Skin epidermis (tissue), 12 donors: ENCODE results near the gene TNFSF13.
"Not testable (repeated sequence)": the region's sequence is repeated elsewhere in the genome, so short reads cannot be mapped to it uniquely, and the experiment has no call there.

ENCODE experiments used
- H3K27ac ChIP-seq, 21 experiments: fragments of 200-600 bp; sonication (generic) in 11 of 21; one replicate each; pipeline ENCODE4 v1.5.0; 2020; ENCODE audit warnings: mild to moderate bottlenecking in 3 of 21, inconsistent platforms in 2 of 21, moderate library complexity in 2 of 21
- H3K4me3 ChIP-seq, 7 experiments: fragments of 200-600 bp; sonication (generic) in 2 of 7; one replicate each; pipeline ENCODE4 v1.5.0; 2020; ENCODE audit warnings: inconsistent platforms in 2 of 7, mild to moderate bottlenecking in 2 of 7, moderate library complexity in 1 of 7

Gene TNFSF13

DNA sequence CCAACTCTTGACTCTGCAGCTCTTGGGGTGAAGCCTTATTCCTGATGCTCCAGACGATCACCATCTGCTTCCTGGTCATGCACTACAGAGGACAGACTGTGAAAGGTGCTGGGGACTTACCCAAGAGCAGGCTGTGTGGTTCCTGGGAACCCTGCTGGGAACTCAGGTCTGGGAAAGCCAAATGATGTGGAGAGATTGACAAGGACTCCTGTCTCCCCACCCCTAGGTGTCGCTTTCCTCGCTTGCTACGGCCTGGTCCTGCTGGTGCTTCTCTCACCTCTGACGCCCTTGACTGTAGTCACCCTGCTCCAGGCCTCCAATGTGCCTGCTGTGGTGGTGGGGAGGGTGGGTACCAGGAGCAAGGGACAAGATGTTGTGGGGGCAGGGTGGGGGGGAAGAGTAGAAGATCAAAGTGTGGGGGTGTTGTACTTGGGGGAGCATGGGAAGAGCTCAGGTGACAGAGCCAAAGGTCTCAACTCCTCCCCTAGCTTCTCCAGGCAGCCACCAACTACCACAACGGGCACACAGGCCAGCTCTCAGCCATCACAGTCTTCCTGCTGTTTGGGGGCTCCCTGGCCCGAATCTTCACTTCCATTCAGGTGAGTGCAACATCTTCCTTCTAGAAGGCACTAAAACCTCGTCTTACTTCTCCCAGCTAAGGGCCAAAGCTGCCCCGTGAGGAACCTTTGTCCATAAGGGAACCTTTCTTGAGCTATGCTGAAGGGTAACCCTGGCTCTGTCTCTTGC, 28.3 kb downstream of the TNFSF13 start:
- Histone ChIP-seq H3K4me3 (peak overlapping the region in 2 of 7 experiments; percentile 50 to 60), H3K27ac (peak overlapping the region in 18 of 21 experiments; percentile 26 to 92 (median 83))

DNA sequence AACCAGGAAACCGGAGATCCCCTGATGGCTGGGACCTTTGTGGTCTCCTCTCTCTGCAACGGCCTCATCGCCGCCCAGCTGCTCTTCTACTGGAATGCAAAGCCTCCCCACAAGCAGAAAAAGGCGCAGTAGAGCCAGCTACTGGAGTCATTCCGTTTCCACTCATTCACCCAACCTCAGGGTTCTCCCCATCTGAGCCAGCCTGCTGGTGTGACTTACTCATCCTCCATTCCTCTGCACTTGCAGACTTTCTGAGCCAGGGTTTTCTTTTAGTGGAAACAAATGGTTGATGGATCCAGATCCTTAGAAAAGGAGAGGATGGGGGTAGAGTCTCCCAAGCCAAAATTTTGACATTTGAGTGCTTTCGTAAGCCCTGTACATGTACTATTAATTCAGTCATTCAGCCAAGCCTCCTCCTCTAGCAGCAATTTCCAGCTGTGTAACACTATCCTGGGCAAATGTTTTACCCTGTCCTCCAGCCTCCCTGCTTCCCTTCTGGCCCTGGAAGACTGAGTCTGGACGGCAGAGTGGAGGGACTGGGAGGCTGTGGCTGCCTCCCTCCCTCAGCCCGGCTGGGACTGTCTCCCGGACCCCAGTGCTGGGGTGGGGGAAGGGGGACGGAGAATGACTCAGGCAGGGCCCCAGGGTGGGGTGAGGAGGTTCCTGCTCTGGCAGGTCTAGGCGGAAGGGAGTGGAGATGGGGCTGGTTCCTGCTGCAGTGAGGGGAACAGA, 29.0 kb downstream of the TNFSF13 start:
- H3K27ac ChIP-seq, result peak overlapping the region in 20 of 21 experiments; percentile 28 to 92 (median 84)
- peak overlapping the region in 6 of 7 experiments; percentile 30 to 60 (median 48) for H3K4me3 ChIP-seq

DNA sequence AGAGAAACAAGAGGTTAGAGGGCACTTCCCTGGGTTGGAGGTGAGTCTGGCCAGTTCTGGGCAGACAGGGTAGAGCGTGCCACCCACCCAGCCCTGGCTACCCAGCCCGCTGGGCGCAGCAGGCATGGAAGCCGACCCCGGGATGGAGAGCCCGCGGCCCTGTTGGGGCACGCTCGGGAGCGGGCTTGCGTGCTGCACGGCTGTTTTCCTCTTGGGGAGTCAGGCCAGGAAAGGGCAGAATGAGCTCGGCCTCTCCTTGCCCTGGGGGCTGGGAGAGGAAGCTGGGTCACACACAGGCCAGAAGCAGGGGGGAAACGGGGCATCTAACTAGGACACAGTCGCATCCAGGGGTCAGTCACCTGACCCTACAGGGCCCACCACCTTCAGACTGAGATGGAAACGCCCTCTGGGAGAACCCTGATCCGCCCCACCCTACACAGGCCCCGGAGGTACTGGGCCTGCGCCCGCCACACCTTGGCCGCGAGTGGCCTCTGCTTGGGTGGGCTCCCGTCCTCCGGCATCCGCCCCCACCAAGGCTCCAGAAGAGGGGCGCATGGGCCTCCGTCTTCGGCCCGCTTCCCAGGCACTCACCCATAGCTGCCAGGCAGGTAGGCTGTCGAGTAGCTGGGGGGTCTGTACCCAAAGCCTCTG, 30.1 kb downstream of the TNFSF13 start:
- peak overlapping the region; percentile 28 to 92 (median 83) for H3K27ac ChIP-seq
- H3K4me3 ChIP-seq, result peak overlapping the region; percentile 30 to 60 (median 47)

DNA sequence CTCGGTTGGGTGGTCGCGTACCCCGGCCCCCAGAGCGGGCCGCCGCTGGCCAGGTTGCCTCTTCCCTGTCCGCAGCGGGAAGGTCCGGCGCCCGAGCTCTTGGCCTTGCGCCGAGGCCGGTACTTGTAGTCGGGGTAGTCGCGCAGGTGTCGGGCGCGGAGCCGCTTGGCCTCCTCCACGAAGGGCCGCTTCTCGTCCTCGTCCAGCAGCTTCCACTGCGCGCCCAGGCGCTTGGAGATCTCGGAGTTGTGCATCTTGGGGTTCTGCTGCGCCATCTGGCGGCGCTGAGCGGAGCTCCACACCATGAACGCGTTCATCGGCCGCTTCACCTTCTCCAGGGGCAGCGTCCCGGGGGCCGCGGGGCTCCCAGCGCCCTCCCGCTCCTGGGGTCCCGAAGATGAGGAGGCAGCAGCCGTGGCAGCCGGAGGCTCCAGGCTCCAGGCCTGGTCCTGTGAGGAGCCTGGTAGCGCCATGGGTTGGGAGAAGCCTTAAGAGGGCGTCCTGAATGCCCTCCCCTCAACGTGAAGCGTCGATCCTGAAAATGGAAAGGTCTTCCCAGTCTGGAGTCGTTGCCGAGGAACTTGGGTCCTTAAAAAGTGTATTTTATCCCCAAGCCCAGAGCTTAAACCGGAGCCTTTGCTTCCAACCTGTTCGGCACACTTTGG, 30.8 kb downstream of the TNFSF13 start:
- H3K4me3 ChIP-seq, result peak overlapping the region; percentile 30 to 60 (median 47)
- peak overlapping the region; percentile 28 to 92 (median 83) for H3K27ac ChIP-seq

DNA sequence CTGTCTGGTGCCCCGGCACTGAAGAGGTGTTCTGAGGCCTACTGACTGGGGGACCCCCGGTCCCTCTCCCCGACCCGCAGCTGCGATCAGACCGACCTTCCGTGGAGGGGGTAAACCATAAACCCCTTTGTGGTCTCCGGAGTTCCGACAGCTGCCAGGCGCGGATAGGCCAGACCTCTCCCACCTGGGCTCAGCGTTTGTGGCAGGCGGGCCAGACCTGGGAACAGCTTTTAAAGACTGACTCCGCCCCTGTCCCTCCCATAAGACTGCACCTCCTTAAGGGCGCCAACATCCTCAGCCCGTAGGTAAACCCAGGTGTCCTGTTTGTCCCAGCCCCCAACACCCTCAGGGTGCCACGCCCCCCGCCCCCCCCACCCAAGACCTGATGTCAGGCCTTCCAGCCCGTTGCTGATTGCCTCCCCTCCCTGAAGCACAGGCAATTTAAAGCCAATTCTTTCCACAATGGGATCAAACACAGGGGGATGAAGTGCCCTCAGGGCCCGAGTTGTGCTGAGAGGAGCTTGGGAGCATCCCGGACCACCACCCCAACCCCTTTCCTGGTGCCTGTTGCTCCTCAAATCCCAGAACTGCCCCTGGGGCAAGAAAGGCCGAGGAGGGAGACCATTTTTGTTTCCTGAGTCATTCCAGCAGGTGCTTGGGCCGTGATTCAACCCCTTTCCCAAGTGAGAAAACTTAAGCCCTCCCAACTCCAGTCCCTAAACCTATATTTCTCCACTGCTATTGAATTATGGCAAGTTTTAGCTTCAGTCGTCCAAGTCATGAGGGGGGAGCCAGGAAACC, 31.5 kb downstream of the TNFSF13 start, which contains the start of gene SOX15:
Gene SOX15 (minus strand): TSS at position 204 of the 801 bp plus-strand sequence. CDS start 418 bp downstream, outside the sequence.
- peak within 1 kb of the TSS; percentile 30 to 60 (median 47) for H3K4me3 ChIP-seq
- peak within 1 kb of the TSS; percentile 36 to 92 (median 83) for H3K27ac ChIP-seq

DNA sequence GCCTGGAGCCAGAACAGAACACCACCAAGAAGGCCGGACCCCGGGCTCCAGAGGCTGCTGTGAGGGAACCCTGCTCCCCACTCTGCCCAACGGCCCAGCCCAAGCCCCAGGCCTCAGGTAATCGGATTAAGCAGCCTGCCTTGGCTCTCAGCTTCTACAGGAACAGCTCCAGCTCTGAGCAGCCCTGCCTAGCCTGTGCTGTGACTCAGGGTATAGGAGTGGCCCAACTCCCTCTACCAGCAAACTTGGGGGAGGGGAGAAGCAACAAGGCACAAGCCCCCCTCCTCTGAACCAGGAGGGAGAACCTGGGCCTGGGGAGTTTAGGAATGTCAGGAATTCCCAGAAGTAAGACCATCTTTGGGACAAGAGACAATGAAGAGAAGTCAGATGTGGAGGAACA, 32.2 kb downstream of the TNFSF13 start:
- no peak overlapping the region for H3K4me3 ChIP-seq
- peak overlapping the region in 15 of 21 experiments; percentile 13 to 89 (median 80) for H3K27ac ChIP-seq

DNA sequence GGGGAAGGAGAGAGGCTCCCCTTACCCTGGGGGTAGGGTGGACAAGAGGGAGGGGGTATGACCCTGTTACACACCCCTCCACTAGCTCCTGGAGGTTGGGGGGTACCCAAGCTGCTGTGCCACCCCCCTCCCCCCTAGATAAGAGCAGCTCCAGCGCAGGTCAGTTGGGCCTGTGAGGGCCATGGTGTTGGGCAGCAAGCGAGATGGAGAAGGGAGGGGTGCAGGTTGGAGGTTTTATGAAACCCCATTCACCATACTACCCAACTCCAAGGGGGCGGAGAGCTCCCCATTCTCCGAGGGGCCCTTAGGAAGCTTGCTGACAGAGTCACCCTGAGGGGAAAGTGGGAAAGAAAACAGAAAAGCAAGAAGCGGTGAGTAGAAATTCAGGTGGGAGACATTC, 33.0 kb downstream of the TNFSF13 start:
- Histone ChIP-seq H3K27ac (peak overlapping the region in 10 of 21 experiments; percentile 3 to 89 (median 83)), H3K4me3 (no peak overlapping the region)

DNA sequence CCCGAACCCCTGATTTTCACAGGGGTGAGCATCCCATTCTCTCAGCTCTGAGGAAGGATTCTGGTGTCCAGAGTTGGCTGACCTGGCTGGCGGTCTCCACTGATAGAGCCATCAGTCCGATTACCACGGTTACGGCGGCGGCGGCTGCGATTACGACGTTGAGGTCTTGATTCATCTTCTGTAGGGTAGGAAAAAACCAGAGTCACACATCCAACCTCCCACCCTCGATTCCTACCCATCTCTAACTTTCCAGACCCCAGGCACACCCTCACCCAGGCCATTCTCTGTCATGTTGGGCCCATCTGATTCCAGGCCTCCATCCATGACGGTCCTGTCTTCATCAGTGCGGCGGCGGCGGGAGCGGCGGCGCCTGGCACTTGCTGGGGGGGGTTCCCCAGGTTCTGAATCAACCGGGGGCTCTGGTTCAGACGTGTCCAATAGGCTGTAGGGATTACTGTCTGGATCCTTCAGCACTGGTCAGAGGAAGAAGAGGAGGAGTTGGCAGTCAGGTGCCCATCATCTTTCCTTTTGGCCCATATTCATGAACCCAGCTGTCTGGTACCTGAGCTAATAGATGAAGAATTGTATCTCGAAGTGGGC, 34.0 kb downstream of the TNFSF13 start:
- no peak overlapping the region for H3K27ac ChIP-seq
- H3K4me3 ChIP-seq, result no peak overlapping the region

DNA sequence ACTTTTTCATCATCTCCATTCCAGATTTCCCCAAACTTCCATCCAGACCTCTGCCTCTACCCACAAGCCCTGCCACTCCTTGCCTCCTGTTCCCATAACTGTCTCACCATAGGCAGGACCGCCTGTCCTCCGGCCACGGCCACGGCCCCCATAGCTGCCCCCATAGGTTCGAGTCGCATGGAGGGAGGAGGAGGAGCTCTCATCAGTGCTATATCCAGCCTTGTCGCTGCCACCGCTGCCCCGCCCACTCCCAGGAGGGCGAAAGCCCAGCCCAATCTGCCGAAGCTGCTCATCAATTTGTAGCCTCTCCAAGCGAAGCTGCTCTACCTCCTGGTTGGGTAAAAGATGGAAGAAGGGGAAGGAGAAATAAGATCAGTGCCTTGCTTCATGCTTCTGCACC, 34.7 kb downstream of the TNFSF13 start:
- Histone ChIP-seq H3K4me3 (no peak overlapping the region), H3K27ac (no peak overlapping the region)

DNA sequence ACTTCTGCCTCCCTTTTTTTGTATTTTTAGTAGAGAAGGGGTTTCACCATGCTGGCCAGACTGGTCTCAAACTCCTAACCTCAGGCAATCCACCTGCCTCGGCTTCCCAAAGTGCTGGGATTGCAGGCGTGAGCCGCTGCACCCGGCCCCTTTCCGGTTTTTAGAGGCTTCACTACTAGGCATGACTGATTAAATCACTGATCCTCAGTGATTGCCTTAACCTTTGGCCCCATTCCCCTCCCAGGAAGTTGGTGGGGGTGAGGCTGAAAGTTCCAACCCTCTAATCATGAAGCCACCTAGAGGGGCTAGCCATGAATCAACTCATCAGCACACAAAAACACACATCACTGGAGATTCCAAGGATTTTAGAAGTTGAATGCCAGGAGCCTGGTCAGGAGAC, 39.0 kb downstream of the TNFSF13 start:
- not testable (repeated sequence) for H3K27ac ChIP-seq, H3K4me3 ChIP-seq

DNA sequence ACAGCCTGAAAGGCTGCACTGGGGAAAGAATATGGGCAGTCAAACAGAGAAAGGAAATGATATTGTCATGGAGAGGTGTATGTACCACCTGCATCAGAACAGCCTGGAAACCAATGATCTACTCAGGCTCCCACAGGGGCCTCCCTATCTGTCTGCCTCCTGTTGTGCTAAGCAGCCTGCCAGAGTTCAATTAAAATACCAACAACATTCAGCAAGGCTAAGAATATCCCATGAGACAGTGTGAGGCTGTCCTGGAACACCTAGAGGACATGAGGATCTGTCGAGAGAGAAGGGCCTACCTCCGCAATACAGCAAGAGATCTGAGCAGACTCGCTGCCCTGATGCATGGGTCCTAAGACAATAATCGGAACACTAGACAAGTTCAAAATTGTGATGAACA, 47.7 kb downstream of the TNFSF13 start:
- H3K4me3 ChIP-seq, result no peak overlapping the region
- H3K27ac ChIP-seq, result peak overlapping the region in 1 of 21 experiments; percentile 42

DNA sequence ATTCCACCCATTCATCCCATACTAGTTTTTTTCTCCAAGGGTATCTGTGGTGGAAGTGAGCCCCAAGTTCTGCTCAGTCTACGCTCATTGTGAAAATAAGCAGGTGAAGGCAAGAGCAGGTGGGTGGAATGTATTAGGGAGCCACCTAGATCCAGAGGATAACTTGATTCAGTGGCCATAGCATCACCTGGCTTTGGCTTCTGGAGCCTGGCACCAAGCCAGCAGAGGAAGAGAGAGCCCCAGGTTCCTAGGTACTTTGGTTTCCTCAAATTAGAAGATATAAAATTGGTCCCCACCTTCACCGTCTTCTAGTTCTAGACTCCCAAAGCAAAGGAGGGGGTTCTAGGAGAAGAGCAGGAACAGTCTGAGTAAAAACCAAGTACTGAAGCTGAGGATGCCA, 52.1 kb downstream of the TNFSF13 start:
- no peak overlapping the region for H3K27ac ChIP-seq
- no peak overlapping the region for H3K4me3 ChIP-seq
